Measurements from ENCODE around the gene TSPAN5.

The TSPAN5 gene

GRCh38 chr4:98615991-98616390 is 42.4 kb downstream of the TSPAN5 start:
- no peak for DNase-seq

- no peak for DNase-seq
These were observed 43.7 kb downstream of the TSPAN5 start for GRCh38 chr4:98614662-98615061.

GRCh38 chr4:98614094-98614493 is 44.3 kb downstream of the TSPAN5 start:
- no peak for DNase-seq

- DNase-seq, result no peak
These were observed 44.8 kb downstream of the TSPAN5 start for GRCh38 chr4:98613453-98614075.

- no peak for DNase-seq
These were observed 45.8 kb downstream of the TSPAN5 start for GRCh38 chr4:98612318-98613250.

GRCh38 chr4:98611677-98612317 is 46.6 kb downstream of the TSPAN5 start:
- no peak for DNase-seq

- DNase-seq, result no peak
These were observed 47.3 kb downstream of the TSPAN5 start for GRCh38 chr4:98610926-98611676.

GRCh38 chr4:98610431-98610830 is 48.0 kb downstream of the TSPAN5 start:
- no peak for DNase-seq

GRCh38 chr4:98609934-98610333 is 48.5 kb downstream of the TSPAN5 start:
- DNase-seq, result no peak

GRCh38 chr4:98608356-98608755 is 50.1 kb downstream of the TSPAN5 start:
- DNase-seq, result no peak

- DNase-seq, result no peak
These were observed 51.5 kb downstream of the TSPAN5 start for GRCh38 chr4:98606894-98607293.

- no peak for DNase-seq
These were observed 53.2 kb downstream of the TSPAN5 start for GRCh38 chr4:98605216-98605615.

- no peak for DNase-seq
These were observed 53.7 kb downstream of the TSPAN5 start for GRCh38 chr4:98604723-98605122.

GRCh38 chr4:98603683-98604521 is 54.5 kb downstream of the TSPAN5 start:
- DNase-seq, result no peak

GRCh38 chr4:98602270-98602669 is 56.1 kb downstream of the TSPAN5 start:
- no peak for DNase-seq

GRCh38 chr4:98601708-98602107 is 56.7 kb downstream of the TSPAN5 start:
- no peak for DNase-seq

GRCh38 chr4:98599617-98600205 is 58.7 kb downstream of the TSPAN5 start:
- DNase-seq, result no peak

- DNase-seq, result no peak
These were observed 71.5 kb downstream of the TSPAN5 start for GRCh38 chr4:98586962-98587354.

GRCh38 chr4:98586291-98586961 is 72.0 kb downstream of the TSPAN5 start:
- no peak for DNase-seq

GRCh38 chr4:98585596-98585995 is 72.8 kb downstream of the TSPAN5 start:
- DNase-seq, result no peak

GRCh38 chr4:98584265-98584664 is 74.1 kb downstream of the TSPAN5 start:
- no peak for DNase-seq
